ENCODE results near the gene GRIN2C. TPM values are rescaled to one million over a fixed set of nuclear protein-coding genes. Genes with fewer than 3 reads are reported as not detected.
A peak's percentile ranks its signal among the peaks of the same experiment; 100 is the strongest.

Gene GRIN2C
- total and polyA plus RNA-seq, 9 of the 15 experiments (the other 6 are each of a cell fraction or from before 2014, with no cell fraction given), result under 0.01 to 0.33 (median 0.10) TPM; not detected in 2

DNA sequence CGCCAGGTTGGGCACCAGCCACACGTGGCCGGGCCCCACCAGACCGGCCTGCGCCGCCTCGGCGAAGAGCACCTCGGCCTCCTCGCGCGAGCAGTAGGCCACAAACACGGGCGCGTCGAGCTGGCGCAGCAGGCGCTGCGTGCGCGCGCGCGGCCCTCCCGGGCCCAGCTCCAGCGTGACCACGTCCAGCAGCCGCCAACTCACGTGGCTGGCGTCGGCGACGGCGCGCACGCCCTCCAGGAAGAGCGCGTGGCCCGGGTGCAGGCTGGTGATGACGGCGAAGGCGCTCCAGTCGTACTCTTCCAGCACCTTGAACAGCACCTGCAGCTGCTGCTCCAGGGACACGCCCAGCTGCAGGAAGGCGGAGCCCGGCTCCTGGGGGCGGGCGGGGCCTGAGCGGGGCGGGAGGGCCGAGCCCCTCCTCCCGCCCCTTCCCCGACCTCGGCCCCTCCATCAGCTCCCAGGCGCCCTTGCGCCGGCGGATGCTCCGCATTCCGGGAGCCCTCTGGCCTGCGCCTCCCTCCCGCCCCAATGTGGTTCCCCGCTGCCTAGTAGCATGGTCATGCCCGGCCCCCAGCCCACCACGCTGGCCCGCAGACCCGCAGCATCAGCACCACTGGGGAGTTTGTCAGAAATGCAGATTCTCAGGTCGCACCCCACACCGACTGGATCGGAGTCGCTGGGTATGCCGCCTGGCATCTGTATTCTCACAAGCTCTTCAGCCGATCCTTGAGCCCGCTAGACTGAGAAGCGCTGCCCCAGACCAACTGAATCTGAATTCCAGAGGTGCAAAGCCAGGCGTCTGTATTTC is 7.2 kb downstream of the GRIN2C start (continued):
- no peak for TF ChIP-seq RFX5 (IDR thresholded peaks at IDR 0.05; ENCODE audit: low read depth, low read length)
- TF ChIP-seq NCOA4 (IDR thresholded peaks at IDR 0.05; ENCODE audit: partially characterized antibody), result no peak
- no peak for TF ChIP-seq TCFL5 (CRISPR knock-in tag; conservative IDR thresholded peaks at IDR 0.05)
- TF ChIP-seq ZNF75A (CRISPR knock-in tag; IDR thresholded peaks at IDR 0.05), result no peak
- TF ChIP-seq PCBP1 (IDR thresholded peaks at IDR 0.05; ENCODE audit: low read depth, low read length, poor library complexity, severe bottlenecking), result no peak
- TF ChIP-seq, protein P1, sequence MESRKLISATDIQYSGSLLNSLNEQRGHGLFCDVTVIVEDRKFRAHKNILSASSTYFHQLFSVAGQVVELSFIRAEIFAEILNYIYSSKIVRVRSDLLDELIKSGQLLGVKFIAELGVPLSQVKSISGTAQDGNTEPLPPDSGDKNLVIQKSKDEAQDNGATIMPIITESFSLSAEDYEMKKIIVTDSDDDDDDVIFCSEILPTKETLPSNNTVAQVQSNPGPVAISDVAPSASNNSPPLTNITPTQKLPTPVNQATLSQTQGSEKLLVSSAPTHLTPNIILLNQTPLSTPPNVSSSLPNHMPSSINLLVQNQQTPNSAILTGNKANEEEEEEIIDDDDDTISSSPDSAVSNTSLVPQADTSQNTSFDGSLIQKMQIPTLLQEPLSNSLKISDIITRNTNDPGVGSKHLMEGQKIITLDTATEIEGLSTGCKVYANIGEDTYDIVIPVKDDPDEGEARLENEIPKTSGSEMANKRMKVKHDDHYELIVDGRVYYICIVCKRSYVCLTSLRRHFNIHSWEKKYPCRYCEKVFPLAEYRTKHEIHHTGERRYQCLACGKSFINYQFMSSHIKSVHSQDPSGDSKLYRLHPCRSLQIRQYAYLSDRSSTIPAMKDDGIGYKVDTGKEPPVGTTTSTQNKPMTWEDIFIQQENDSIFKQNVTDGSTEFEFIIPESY (CRISPR knock-in tag; IDR thresholded peaks at IDR 0.05), result peak; percentile 98
- TF ChIP-seq PPARD (CRISPR knock-in tag; IDR thresholded peaks at IDR 0.05), result no peak
- peak; percentile 51; the same call in 1 of the 2 replicates for TF ChIP-seq ZC3H4 (CRISPR knock-in tag; IDR thresholded peaks at IDR 0.05; ENCODE audit: borderline replicate concordance)
- no peak for TF ChIP-seq CEBPG (CRISPR knock-in tag; IDR thresholded peaks at IDR 0.05)
- TF ChIP-seq CEBPG (tag; conservative IDR thresholded peaks at IDR 0.05 in 1 of 2, IDR thresholded peaks at IDR 0.05 in 1 of 2), result no peak
- TF ChIP-seq BRF1 (IDR thresholded peaks at IDR 0.05; ENCODE audit: borderline replicate concordance, extremely low read depth, insufficient read length), result no peak
- TF ChIP-seq BHLHE40 (IDR thresholded peaks at IDR 0.05; ENCODE audit: low read length), result peak; percentile 74
- TF ChIP-seq CHD1 (IDR thresholded peaks at IDR 0.05; ENCODE audit: low read length), result no peak
- TF ChIP-seq NRF1 (conservative IDR thresholded peaks at IDR 0.05 in 1 of 2, IDR thresholded peaks at IDR 0.05 in 1 of 2), result peak; percentile 73 to 77
- TF ChIP-seq NR2F6 (CRISPR knock-in tag; IDR thresholded peaks at IDR 0.05), result no peak
- no peak for TF ChIP-seq PYGO2 (tag; IDR thresholded peaks at IDR 0.05)
- no peak for TF ChIP-seq SPI1 (IDR thresholded peaks at IDR 0.05; ENCODE audit: borderline replicate concordance, low read depth, low read length)
- TF ChIP-seq, protein P2, sequence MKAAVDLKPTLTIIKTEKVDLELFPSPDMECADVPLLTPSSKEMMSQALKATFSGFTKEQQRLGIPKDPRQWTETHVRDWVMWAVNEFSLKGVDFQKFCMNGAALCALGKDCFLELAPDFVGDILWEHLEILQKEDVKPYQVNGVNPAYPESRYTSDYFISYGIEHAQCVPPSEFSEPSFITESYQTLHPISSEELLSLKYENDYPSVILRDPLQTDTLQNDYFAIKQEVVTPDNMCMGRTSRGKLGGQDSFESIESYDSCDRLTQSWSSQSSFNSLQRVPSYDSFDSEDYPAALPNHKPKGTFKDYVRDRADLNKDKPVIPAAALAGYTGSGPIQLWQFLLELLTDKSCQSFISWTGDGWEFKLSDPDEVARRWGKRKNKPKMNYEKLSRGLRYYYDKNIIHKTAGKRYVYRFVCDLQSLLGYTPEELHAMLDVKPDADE (conservative IDR thresholded peaks at IDR 0.05; ENCODE audit: control insufficient read depth, low read depth, low read length), result peak; percentile 55; the same call in 1 of the 2 replicates
- TF ChIP-seq, protein P3, sequence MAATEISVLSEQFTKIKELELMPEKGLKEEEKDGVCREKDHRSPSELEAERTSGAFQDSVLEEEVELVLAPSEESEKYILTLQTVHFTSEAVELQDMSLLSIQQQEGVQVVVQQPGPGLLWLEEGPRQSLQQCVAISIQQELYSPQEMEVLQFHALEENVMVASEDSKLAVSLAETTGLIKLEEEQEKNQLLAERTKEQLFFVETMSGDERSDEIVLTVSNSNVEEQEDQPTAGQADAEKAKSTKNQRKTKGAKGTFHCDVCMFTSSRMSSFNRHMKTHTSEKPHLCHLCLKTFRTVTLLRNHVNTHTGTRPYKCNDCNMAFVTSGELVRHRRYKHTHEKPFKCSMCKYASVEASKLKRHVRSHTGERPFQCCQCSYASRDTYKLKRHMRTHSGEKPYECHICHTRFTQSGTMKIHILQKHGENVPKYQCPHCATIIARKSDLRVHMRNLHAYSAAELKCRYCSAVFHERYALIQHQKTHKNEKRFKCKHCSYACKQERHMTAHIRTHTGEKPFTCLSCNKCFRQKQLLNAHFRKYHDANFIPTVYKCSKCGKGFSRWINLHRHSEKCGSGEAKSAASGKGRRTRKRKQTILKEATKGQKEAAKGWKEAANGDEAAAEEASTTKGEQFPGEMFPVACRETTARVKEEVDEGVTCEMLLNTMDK (IDR thresholded peaks at IDR 0.05; ENCODE audit: borderline replicate concordance, insufficient read depth, low read depth, low read length, poor library complexity, severe bottlenecking), result no peak
- TF ChIP-seq MXI1 (IDR thresholded peaks at IDR 0.05; ENCODE audit: low read depth, low read length), result no peak

Data from K562 (cell line).